Sigmoid colon (tissue), 4 donors: Measurements from ENCODE around the gene CDIP1.

ENCODE experiments used
- CTCF ChIP-seq, 4 experiments: fragments of 450-650 bp in 3 of 4; fragments of 200-600 bp in 1 of 4; IDR thresholded peaks; one replicate each; pipeline ENCODE4 v1.5.1; 2016 to 2019; ENCODE audit warnings: antibody characterized with exemption in 4 of 4, mild to moderate bottlenecking in 3 of 4, moderate library complexity in 2 of 4
- EP300 ChIP-seq, 4 donors: sonication (generic); formaldehyde crosslinking; IDR thresholded peaks; one replicate each; pipeline ENCODE4 v1.6.1; 2017; ENCODE audit warnings: antibody characterized with exemption in 4 of 4
- POLR2AphosphoS5 ChIP-seq, 4 donors: sonication (generic); formaldehyde crosslinking; IDR thresholded peaks; one replicate each; pipeline ENCODE4 v1.6.1; 2017; ENCODE audit warnings: antibody characterized with exemption in 4 of 4

DNA sequence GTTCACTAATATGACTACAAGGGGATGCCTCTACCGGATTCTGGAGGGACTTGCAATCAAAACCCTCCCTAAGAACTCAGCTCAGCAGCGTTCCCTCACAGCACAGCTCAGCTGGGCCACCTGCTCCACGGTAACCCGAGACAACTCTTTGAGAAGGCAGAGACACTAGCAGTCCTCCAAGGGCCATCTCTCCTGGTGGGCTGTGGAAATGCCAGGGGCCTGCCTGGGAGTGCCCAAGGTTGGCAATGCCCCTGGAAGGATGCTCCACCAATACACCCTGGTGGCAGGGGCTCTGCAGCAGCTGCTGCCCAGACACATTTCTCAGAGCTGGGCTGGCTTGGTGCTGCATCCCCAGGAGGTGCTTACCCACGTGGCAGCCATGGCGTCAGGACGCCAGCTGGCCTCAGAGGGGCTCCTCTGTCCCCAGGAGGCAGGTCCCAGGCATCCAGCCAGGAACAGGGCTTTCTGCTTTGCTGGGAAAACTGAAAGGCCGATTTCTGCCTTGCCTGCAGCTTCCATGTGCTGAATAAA lies 16.5 kb downstream of the CDIP1 start:
- TF ChIP-seq CTCF (IDR thresholded peaks at IDR 0.05) (no peak), EP300 (IDR thresholded peaks at IDR 0.05) (no peak), POLR2AphosphoS5 (IDR thresholded peaks at IDR 0.05) (no peak)
